Natural killer cell (primary cell): Measurements from ENCODE around the gene SLC44A4. TPM values are rescaled to one million over a fixed set of nuclear protein-coding genes. Genes with fewer than 3 reads are reported as not detected.

ENCODE experiments used
- ATAC-seq, 3 donors: fragments of 150-1000 bp in 2 of 3; fragments of 200-7000 bp in 1 of 3; cut with Tn5 transposase; 1 replicate in 1 of 3; 2 replicates in 2 of 3; pipeline ENCODE4 v1.10.0; 2021; ENCODE audit warnings: mild to moderate bottlenecking in 2 of 3, moderate library complexity in 2 of 3
- DNase-seq, 2 donors: peaks; one replicate each; pipeline versions ENCODE4 v3.0.0 to v3.0.0-alpha.2; 2013 to 2021; ENCODE audit warnings: mixed read lengths in 1 of 2
- H3K27ac ChIP-seq: one replicate; pipeline ENCODE4 v1.5.1; 2013; ENCODE audit warnings: mild to moderate bottlenecking, low read length
- H3K27me3 ChIP-seq: one replicate; pipeline ENCODE4 v1.6.1; 2013; ENCODE audit warnings: low read length; ENCODE audit not compliant: control insufficient read depth, insufficient read depth
- H3K36me3 ChIP-seq: one replicate; pipeline ENCODE4 v1.6.1; 2013; ENCODE audit warnings: low read length; ENCODE audit not compliant: control insufficient read depth, insufficient read depth
- H3K4me1 ChIP-seq: one replicate; pipeline ENCODE4 v1.6.1; 2013; ENCODE audit warnings: low read length; ENCODE audit not compliant: control insufficient read depth, insufficient read depth
- H3K4me3 ChIP-seq: one replicate; pipeline ENCODE4 v1.5.1; 2013; ENCODE audit warnings: low read length
- H3K9me3 ChIP-seq: one replicate; pipeline ENCODE4 v1.6.1; 2013; ENCODE audit warnings: low read length; ENCODE audit not compliant: control insufficient read depth, insufficient read depth
- H3K27ac Mint-ChIP-seq, 2 donors: one replicate each; pipeline ENCODE4 v1.8.0; 2022; ENCODE audit warnings: mild to moderate bottlenecking in 2 of 2, mixed read lengths in 2 of 2, moderate library complexity in 1 of 2
- H3K27me3 Mint-ChIP-seq, 2 donors: one replicate each; pipeline ENCODE4 v1.8.0; 2022; ENCODE audit warnings: low read depth in 2 of 2, mixed read lengths in 2 of 2
- H3K36me3 Mint-ChIP-seq: one replicate; pipeline ENCODE4 v1.8.0; 2022; ENCODE audit warnings: mixed read lengths
- H3K4me1 Mint-ChIP-seq, 2 donors: one replicate each; pipeline ENCODE4 v1.8.0; 2022; ENCODE audit warnings: mixed read lengths in 2 of 2
- H3K4me3 Mint-ChIP-seq: one replicate; pipeline ENCODE4 v1.8.0; 2022; ENCODE audit warnings: mild to moderate bottlenecking, moderate library complexity, mixed read lengths
- H3K9me3 Mint-ChIP-seq, 2 donors: one replicate each; pipeline ENCODE4 v1.8.0; 2022; ENCODE audit warnings: mixed read lengths in 2 of 2
- CTCF ChIP-seq: fragments of 200-600 bp; IDR thresholded peaks from one replicate; pipeline ENCODE4 v1.8.0; 2022; ENCODE audit warnings: antibody characterized with exemption
- WGBS: methylation state at CpG from one replicate; pipeline ENCODE4 v1.1.7; 2013; ENCODE audit warnings: missing lambda C conversion rate; ENCODE audit not compliant: insufficient coverage; 5-methylcytosine and 5-hydroxymethylcytosine counted together
- intact Hi-C: fragments of 100-400 bp; cut with micrococcal nuclease; formaldehyde crosslinking; loops from one replicate; pipeline ENCODE4 v1.14.2; 2022
- total RNA-seq, 4 donors: library from RNA; stranded (reverse); fragments of 120-200 nt in 1 of 4; gene quantifications; one replicate each; pipeline versions ENCODE4 v1.2.3 to v1.2.4, GENCODE V29; 2013 to 2022

Gene SLC44A4
- total RNA-seq, 3 donors from 2014 or later (not counting 1 experiment from before 2014, with no cell fraction given) = 0.48 TPM; not detected in 2

- DNase-seq (no peak), ATAC-seq (no peak)
- Mint-ChIP-seq H3K36me3 (no peaks in the 10 kb centered on the region), H3K4me1 (no peaks in the 10 kb centered on the region), H3K9me3 (no peaks in the 10 kb centered on the region), H3K27ac (no peak within 1 kb of the TSS), H3K4me3 (no peak within 1 kb of the TSS), H3K27me3 (peaks cover 4 to 9% of the 10 kb centered on the region in 2 donors)
- Histone ChIP-seq H3K4me1 (no peaks in the 10 kb centered on the region), H3K27me3 (no peaks in the 10 kb centered on the region), H3K27ac (no peak within 1 kb of the TSS), H3K36me3 (no peaks in the 10 kb centered on the region), H3K4me3 (no peak within 1 kb of the TSS), H3K9me3 (no peaks in the 10 kb centered on the region)
- TF ChIP-seq CTCF = no peak
- 73% methylated on average over 11 of the region's 11 CpGs for WGBS
- intact Hi-C loops = no loop called here
Measured at GRCh38 chr6:31927242-31927862, 48.6 kb upstream of the SLC44A4 start, which contains the start of gene C2. Gene C2, plus strand, starts transcription at chr6:31927717. Its CDS starts 36 bp downstream, at chr6:31927753.

- Histone ChIP-seq H3K9me3 (no peaks in the 10 kb centered on the region), H3K27me3 (no peaks in the 10 kb centered on the region), H3K36me3 (no peaks in the 10 kb centered on the region), H3K4me1 (no peaks in the 10 kb centered on the region), H3K4me3 (no peak overlapping the region), H3K27ac (no peak overlapping the region)
- H3K36me3 Mint-ChIP-seq = no peaks in the 10 kb centered on the region
- no peak overlapping the region for H3K27ac Mint-ChIP-seq
- WGBS = 18% methylated on average over 5 of the region's 5 CpGs
- H3K4me1 Mint-ChIP-seq = no peaks in the 10 kb centered on the region
- peaks cover 3 to 7% of the 10 kb centered on the region in 2 donors for H3K27me3 Mint-ChIP-seq
- intact Hi-C loops = no loop called here
- no peaks in the 10 kb centered on the region for H3K9me3 Mint-ChIP-seq
- no peak for TF ChIP-seq CTCF
- DNase-seq (peak in 1 of 2 donors; percentile 52), ATAC-seq (no peak)
- no peak overlapping the region for H3K4me3 Mint-ChIP-seq
Measured at GRCh38 chr6:31922942-31923341, 44.1 kb upstream of the SLC44A4 start.

GRCh38 chr6:31920811-31921210 lies 42.0 kb upstream of the SLC44A4 start:
- no peaks in the 10 kb centered on the region for H3K9me3 ChIP-seq
- Mint-ChIP-seq H3K27ac (no peak overlapping the region), H3K4me3 (no peak overlapping the region), H3K27me3 (peaks cover under 1 to 2% of the 10 kb centered on the region in 2 donors), H3K36me3 (no peaks in the 10 kb centered on the region), H3K4me1 (no peaks in the 10 kb centered on the region), H3K9me3 (no peaks in the 10 kb centered on the region)
- H3K27me3 ChIP-seq = no peaks in the 10 kb centered on the region
- DNase-seq (no peak), ATAC-seq (peak in 1 of 3 donors; percentile 7)
- no peak for TF ChIP-seq CTCF
- no peak overlapping the region for H3K27ac ChIP-seq
- intact Hi-C loops = no loop called here
- no peaks in the 10 kb centered on the region for H3K36me3 ChIP-seq
- WGBS = 94% methylated on average over 2 of the region's 2 CpGs
- no peak overlapping the region for H3K4me3 ChIP-seq
- no peaks in the 10 kb centered on the region for H3K4me1 ChIP-seq
